GM23338 (cell line): ENCODE data around the gene NNMT. TPM values are rescaled to one million over a fixed set of nuclear protein-coding genes. Genes with fewer than 3 reads are reported as not detected.

ENCODE experiments used
- ATAC-seq: fragments of 200-7000 bp; cut with Tn5 transposase; 3 replicates; pipeline ENCODE4 v1.9.1; 2020
- DNase-seq: peaks from one replicate; pipeline ENCODE4 v3.0.0-alpha.2; 2015; ENCODE audit warnings: low spot score
- H2AFZ ChIP-seq: fragments of 200-600 bp; sonication (generic); 2 replicates; pipeline ENCODE4 v1.8.0; 2016; ENCODE audit warnings: antibody characterized with exemption, mild to moderate bottlenecking, moderate library complexity
- H3F3A ChIP-seq: fragments of 200-600 bp; sonication (generic); replicated peaks from 2 replicates; pipeline ENCODE4 v1.8.0; 2017; ENCODE audit warnings: antibody characterized with exemption, mixed run types, low read depth
- H3K27ac ChIP-seq: fragments of 200-600 bp; sonication (generic); 2 replicates; pipeline ENCODE4 v1.6.1; 2016; ENCODE audit warnings: low read depth
- H3K27me3 ChIP-seq: fragments of 200-600 bp; sonication (generic); 2 replicates; pipeline ENCODE4 v1.8.0; 2016; ENCODE audit warnings: mild to moderate bottlenecking, mixed run types, moderate library complexity; ENCODE audit not compliant: insufficient read depth
- H3K36me3 ChIP-seq: fragments of 200-600 bp; sonication (generic); 2 replicates; pipeline ENCODE4 v1.8.0; 2016; ENCODE audit warnings: mild to moderate bottlenecking; ENCODE audit not compliant: insufficient read depth
- H3K4me1 ChIP-seq: fragments of 200-600 bp; sonication (generic); 2 replicates; pipeline ENCODE4 v1.8.0; 2016; ENCODE audit warnings: mild to moderate bottlenecking, moderate library complexity; ENCODE audit not compliant: insufficient read depth
- H3K4me2 ChIP-seq: fragments of 200-600 bp; sonication (generic); 2 replicates; pipeline ENCODE4 v1.7.1; 2017; ENCODE audit warnings: mixed run types
- H3K4me3 ChIP-seq: fragments of 200-600 bp; sonication (generic); 2 replicates; pipeline ENCODE4 v1.6.1; 2016; ENCODE audit warnings: mixed run types
- H3K79me2 ChIP-seq: fragments of 200-600 bp; sonication (generic); replicated peaks from 2 replicates; pipeline ENCODE4 v1.8.0; 2017; ENCODE audit warnings: mild to moderate bottlenecking; ENCODE audit not compliant: insufficient read depth
- H3K9me2 ChIP-seq: fragments of 200-600 bp; sonication (generic); 2 replicates; pipeline ENCODE4 v1.8.0; 2017; ENCODE audit not compliant: insufficient read depth
- H4K20me1 ChIP-seq: fragments of 200-600 bp; sonication (generic); replicated peaks from 2 replicates; pipeline ENCODE4 v1.8.0; 2017; ENCODE audit warnings: mild to moderate bottlenecking; ENCODE audit not compliant: insufficient read depth
- H3K27ac Mint-ChIP-seq: 2 replicates; pipeline ENCODE4 v1.8.0; 2020; ENCODE audit warnings: inconsistent platforms, mild to moderate bottlenecking, moderate library complexity, mixed read lengths
- H3K27me3 Mint-ChIP-seq: 3 replicates; pipeline ENCODE4 v1.8.0; 2022; ENCODE audit warnings: low read depth, mild to moderate bottlenecking, moderate library complexity, mixed read lengths, inconsistent platforms; ENCODE audit not compliant: insufficient read depth, poor library complexity
- H3K36me3 Mint-ChIP-seq: 3 replicates; pipeline ENCODE4 v1.8.0; 2021; ENCODE audit warnings: low read depth, mild to moderate bottlenecking, inconsistent platforms, moderate library complexity, mixed read lengths
- H3K4me1 Mint-ChIP-seq: 3 replicates; pipeline ENCODE4 v1.8.0; 2020; ENCODE audit warnings: mild to moderate bottlenecking, inconsistent platforms, mixed read lengths
- H3K4me3 Mint-ChIP-seq: 3 replicates; pipeline ENCODE4 v1.8.0; 2021; ENCODE audit warnings: moderate library complexity, mild to moderate bottlenecking, inconsistent platforms, mixed read lengths
- H3K9me3 Mint-ChIP-seq: 3 replicates; pipeline ENCODE4 v1.8.0; 2020; ENCODE audit warnings: moderate library complexity, mild to moderate bottlenecking, inconsistent platforms, mixed read lengths
- EZH2 ChIP-seq: fragments of 200-600 bp; sonication (generic); IDR thresholded peaks from one replicate; pipeline ENCODE4 v1.8.0; 2017; ENCODE audit warnings: antibody characterized with exemption, mild to moderate bottlenecking, low read depth; ENCODE audit not compliant: unreplicated experiment
- EZH2phosphoT487 ChIP-seq: fragments of 200-600 bp; sonication (generic); IDR thresholded peaks from one replicate; pipeline ENCODE4 v1.8.1; 2018; ENCODE audit warnings: antibody characterized with exemption; ENCODE audit not compliant: unreplicated experiment
- NANOG ChIP-seq: IDR thresholded peaks from 2 replicates; pipeline ENCODE4 v1.6.1; 2016; ENCODE audit warnings: antibody characterized with exemption, borderline replicate concordance
- POLR2AphosphoS5 ChIP-seq: IDR thresholded peaks from 2 replicates; pipeline ENCODE4 v1.6.1; 2016; ENCODE audit warnings: antibody characterized with exemption, low read depth
- STAT1 ChIP-seq: IDR thresholded peaks from one replicate; pipeline ENCODE4 v1.6.1; 2016; ENCODE audit warnings: antibody characterized with exemption; ENCODE audit not compliant: unreplicated experiment
- ZNF114 ChIP-seq: fragments of 250-450 bp; sonication (Bioruptor Pico); IDR thresholded peaks from 2 replicates; pipeline ENCODE4 v1.5.0; 2020; ENCODE audit warnings: mild to moderate bottlenecking, moderate library complexity
- ZNF331 ChIP-seq: fragments of 250-450 bp; sonication (Bioruptor Pico); IDR thresholded peaks from 2 replicates; pipeline ENCODE4 v1.5.0; 2020; ENCODE audit warnings: low read depth, mild to moderate bottlenecking, moderate library complexity
- polyA plus RNA-seq: library from polyadenylated mRNA; unstranded; fragments of >200 nt; fragmentation: Nextera tagmentation; extraction: Ambion mirVana; gene quantifications from 2 replicates; pipeline ENCODE4 v1.2.1, GENCODE V29; 2016
- total RNA-seq: library from RNA; depleted of rRNA; stranded (reverse); fragments of >200 nt; shearing (Covaris generic); gene quantifications from 2 replicates; pipeline ENCODE4 v1.2.3, GENCODE V29; 2014
- TF ChIP-seq, protein P1 (sequence below): IDR thresholded peaks from one replicate; pipeline ENCODE4 v1.6.1; 2018; ENCODE audit warnings: antibody characterized with exemption; ENCODE audit not compliant: unreplicated experiment
- TF ChIP-seq, protein P2 (sequence below): fragments of 250-450 bp; sonication (Bioruptor Pico); IDR thresholded peaks from 2 replicates; pipeline ENCODE4 v1.5.0; 2020; ENCODE audit warnings: mild to moderate bottlenecking, moderate library complexity

NNMT gene
- total and polyA plus RNA-seq, 2 experiments from 2014 or later = 0.40 TPM; not detected in 1

DNA sequence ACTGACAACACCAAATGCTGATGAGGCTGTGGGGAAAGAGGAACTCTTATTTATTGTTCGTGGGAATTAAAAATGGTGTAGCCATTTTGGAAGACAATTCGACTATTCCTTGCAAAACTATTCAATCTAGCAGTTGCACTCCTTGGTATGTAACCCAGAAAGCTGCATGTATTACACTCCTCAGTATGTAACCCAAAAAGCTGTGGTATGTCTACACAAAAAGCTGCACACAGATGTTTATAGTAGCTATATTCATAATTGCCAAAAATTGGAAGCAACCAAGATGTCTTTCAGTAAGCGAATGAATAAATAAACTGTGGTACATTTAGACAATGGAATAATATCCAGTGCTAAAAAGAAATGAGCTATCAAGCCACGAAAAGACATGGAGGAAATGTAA, 4.9 kb downstream of the NNMT start:
- Mint-ChIP-seq H3K36me3 (peaks cover 4% of the 10 kb centered on the region; the same call in 1 of the 3 replicates), H3K4me1 (no peaks in the 10 kb centered on the region), H3K4me3 (no peak overlapping the region), H3K27me3 (peaks cover 1% of the 10 kb centered on the region), H3K27ac (no peak overlapping the region), H3K9me3 (peaks cover 15% of the 10 kb centered on the region)
- no peaks in the 10 kb centered on the region for H3K36me3 ChIP-seq
- no peaks in the 10 kb centered on the region for H3K27me3 ChIP-seq
- no peaks in the 10 kb centered on the region for H3K9me2 ChIP-seq
- H3K4me2 ChIP-seq = no peak overlapping the region
- no peak overlapping the region for H3K27ac ChIP-seq
- DNase-seq (no peak), ATAC-seq (no peak)
- H3K79me2 ChIP-seq = no peaks in the 10 kb centered on the region
- no peak overlapping the region for H2AFZ ChIP-seq
- no peaks in the 10 kb centered on the region for H3F3A ChIP-seq
- H3K4me1 ChIP-seq = no peaks in the 10 kb centered on the region
- no peak overlapping the region for H3K4me3 ChIP-seq
- TF ChIP-seq STAT1 (no peak), EZH2 (no peak), ZNF331 (CRISPR knock-in tag) (no peak), ZNF114 (CRISPR knock-in tag) (no peak)
- TF ChIP-seq, protein P1, sequence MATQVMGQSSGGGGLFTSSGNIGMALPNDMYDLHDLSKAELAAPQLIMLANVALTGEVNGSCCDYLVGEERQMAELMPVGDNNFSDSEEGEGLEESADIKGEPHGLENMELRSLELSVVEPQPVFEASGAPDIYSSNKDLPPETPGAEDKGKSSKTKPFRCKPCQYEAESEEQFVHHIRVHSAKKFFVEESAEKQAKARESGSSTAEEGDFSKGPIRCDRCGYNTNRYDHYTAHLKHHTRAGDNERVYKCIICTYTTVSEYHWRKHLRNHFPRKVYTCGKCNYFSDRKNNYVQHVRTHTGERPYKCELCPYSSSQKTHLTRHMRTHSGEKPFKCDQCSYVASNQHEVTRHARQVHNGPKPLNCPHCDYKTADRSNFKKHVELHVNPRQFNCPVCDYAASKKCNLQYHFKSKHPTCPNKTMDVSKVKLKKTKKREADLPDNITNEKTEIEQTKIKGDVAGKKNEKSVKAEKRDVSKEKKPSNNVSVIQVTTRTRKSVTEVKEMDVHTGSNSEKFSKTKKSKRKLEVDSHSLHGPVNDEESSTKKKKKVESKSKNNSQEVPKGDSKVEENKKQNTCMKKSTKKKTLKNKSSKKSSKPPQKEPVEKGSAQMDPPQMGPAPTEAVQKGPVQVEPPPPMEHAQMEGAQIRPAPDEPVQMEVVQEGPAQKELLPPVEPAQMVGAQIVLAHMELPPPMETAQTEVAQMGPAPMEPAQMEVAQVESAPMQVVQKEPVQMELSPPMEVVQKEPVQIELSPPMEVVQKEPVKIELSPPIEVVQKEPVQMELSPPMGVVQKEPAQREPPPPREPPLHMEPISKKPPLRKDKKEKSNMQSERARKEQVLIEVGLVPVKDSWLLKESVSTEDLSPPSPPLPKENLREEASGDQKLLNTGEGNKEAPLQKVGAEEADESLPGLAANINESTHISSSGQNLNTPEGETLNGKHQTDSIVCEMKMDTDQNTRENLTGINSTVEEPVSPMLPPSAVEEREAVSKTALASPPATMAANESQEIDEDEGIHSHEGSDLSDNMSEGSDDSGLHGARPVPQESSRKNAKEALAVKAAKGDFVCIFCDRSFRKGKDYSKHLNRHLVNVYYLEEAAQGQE = no peak
- no peaks in the 10 kb centered on the region for H4K20me1 ChIP-seq

- no peaks in the 10 kb centered on the region for H3K79me2 ChIP-seq
- peaks cover 15% of the 10 kb centered on the region for H3K9me3 Mint-ChIP-seq
Measured at GRCh38 chr11:114301927-114302326, 5.7 kb downstream of the NNMT start.

More at GRCh38 chr11:114301927-114302326, 5.7 kb downstream of the NNMT start:
- Mint-ChIP-seq H3K4me3 (no peak overlapping the region), H3K27ac (no peak overlapping the region), H3K27me3 (peaks cover 2% of the 10 kb centered on the region), H3K36me3 (peaks cover 4% of the 10 kb centered on the region; the same call in 1 of the 3 replicates), H3K4me1 (no peaks in the 10 kb centered on the region)
- TF ChIP-seq ZNF331 (CRISPR knock-in tag) (no peak), ZNF114 (CRISPR knock-in tag) (no peak), EZH2 (no peak), NANOG (no peak), STAT1 (no peak), EZH2phosphoT487 (no peak), POLR2AphosphoS5 (no peak)
- TF ChIP-seq, protein P2, sequence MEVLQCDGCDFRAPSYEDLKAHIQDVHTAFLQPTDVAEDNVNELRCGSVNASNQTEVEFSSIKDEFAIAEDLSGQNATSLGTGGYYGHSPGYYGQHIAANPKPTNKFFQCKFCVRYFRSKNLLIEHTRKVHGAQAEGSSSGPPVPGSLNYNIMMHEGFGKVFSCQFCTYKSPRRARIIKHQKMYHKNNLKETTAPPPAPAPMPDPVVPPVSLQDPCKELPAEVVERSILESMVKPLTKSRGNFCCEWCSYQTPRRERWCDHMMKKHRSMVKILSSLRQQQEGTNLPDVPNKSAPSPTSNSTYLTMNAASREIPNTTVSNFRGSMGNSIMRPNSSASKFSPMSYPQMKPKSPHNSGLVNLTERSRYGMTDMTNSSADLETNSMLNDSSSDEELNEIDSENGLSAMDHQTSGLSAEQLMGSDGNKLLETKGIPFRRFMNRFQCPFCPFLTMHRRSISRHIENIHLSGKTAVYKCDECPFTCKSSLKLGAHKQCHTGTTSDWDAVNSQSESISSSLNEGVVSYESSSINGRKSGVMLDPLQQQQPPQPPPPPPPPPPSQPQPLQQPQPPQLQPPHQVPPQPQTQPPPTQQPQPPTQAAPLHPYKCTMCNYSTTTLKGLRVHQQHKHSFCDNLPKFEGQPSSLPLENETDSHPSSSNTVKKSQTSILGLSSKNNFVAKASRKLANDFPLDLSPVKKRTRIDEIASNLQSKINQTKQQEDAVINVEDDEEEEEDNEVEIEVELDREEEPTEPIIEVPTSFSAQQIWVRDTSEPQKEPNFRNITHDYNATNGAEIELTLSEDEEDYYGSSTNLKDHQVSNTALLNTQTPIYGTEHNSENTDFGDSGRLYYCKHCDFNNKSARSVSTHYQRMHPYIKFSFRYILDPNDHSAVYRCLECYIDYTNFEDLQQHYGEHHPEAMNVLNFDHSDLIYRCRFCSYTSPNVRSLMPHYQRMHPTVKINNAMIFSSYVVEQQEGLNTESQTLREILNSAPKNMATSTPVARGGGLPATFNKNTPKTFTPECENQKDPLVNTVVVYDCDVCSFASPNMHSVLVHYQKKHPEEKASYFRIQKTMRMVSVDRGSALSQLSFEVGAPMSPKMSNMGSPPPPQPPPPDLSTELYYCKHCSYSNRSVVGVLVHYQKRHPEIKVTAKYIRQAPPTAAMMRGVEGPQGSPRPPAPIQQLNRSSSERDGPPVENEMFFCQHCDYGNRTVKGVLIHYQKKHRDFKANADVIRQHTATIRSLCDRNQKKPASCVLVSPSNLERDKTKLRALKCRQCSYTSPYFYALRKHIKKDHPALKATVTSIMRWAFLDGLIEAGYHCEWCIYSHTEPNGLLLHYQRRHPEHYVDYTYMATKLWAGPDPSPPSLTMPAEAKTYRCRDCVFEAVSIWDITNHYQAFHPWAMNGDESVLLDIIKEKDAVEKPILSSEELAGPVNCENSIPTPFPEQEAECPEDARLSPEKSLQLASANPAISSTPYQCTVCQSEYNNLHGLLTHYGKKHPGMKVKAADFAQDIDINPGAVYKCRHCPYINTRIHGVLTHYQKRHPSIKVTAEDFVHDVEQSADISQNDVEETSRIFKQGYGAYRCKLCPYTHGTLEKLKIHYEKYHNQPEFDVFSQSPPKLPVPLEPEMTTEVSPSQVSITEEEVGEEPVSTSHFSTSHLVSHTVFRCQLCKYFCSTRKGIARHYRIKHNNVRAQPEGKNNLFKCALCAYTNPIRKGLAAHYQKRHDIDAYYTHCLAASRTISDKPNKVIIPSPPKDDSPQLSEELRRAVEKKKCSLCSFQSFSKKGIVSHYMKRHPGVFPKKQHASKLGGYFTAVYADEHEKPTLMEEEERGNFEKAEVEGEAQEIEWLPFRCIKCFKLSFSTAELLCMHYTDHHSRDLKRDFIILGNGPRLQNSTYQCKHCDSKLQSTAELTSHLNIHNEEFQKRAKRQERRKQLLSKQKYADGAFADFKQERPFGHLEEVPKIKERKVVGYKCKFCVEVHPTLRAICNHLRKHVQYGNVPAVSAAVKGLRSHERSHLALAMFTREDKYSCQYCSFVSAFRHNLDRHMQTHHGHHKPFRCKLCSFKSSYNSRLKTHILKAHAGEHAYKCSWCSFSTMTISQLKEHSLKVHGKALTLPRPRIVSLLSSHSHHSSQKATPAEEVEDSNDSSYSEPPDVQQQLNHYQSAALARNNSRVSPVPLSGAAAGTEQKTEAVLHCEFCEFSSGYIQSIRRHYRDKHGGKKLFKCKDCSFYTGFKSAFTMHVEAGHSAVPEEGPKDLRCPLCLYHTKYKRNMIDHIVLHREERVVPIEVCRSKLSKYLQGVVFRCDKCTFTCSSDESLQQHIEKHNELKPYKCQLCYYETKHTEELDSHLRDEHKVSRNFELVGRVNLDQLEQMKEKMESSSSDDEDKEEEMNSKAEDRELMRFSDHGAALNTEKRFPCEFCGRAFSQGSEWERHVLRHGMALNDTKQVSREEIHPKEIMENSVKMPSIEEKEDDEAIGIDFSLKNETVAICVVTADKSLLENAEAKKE (CRISPR knock-in tag) = no peak
- Histone ChIP-seq H3K36me3 (no peaks in the 10 kb centered on the region), H3K27ac (no peak overlapping the region), H3K27me3 (no peaks in the 10 kb centered on the region), H4K20me1 (no peaks in the 10 kb centered on the region), H3K4me1 (no peaks in the 10 kb centered on the region), H3K4me2 (no peak overlapping the region), H3K9me2 (no peaks in the 10 kb centered on the region), H2AFZ (no peak overlapping the region), H3K4me3 (no peak overlapping the region), H3F3A (no peaks in the 10 kb centered on the region)
- DNase-seq (no peak), ATAC-seq (no peak)
